ENCODE results near the gene ZNF385B. TPM values are rescaled to one million over a fixed set of nuclear protein-coding genes. Genes with fewer than 3 reads are reported as not detected.

Gene ZNF385B
- total RNA-seq, 1 donor from 2014 or later: 0.25 TPM

DNA sequence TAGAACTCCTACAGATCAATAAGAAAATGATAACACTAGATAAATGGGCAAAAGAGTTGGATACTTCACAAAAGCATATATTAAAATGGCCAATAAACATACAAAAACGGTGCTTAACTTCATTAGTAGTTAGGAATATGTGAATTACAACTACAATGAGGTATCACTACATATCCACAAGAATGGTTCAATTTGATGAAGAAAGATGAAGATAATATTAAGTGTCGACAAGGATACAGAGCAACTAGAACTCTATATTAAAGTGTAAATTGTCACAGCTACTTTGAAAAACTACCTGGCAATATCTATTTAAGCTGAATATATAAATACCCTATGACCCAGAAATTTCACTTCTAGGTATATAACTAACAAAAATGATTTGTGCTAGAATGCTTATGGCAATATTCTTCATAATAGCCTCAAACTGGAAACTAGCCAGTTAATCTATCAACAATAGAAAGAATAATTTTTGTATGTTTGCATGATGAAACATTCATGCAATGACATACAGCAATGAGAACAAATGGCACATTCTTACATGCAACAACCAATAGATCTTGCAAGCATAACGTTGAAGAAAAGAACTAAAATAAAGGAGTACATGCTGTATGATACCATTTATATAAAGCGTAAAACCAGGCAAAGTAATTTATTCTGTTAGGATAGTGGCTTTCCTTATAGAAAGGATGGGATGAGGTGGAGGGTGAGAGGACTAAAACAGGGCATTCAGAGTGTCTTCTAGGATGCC is 306.6 kb downstream of the ZNF385B start:
- no peaks in the 10 kb centered on the region for H3K36me3 ChIP-seq (ENCODE audit: control insufficient read depth, insufficient read depth, low read length)
- H3K27me3 ChIP-seq (ENCODE audit: control insufficient read depth, insufficient read depth, low read length): no peaks in the 10 kb centered on the region
- no peak overlapping the region for H3K4me3 ChIP-seq (ENCODE audit: low read depth, low read length)
- DNase-seq (ENCODE audit: low read depth): no peak
- TF ChIP-seq, protein P1, sequence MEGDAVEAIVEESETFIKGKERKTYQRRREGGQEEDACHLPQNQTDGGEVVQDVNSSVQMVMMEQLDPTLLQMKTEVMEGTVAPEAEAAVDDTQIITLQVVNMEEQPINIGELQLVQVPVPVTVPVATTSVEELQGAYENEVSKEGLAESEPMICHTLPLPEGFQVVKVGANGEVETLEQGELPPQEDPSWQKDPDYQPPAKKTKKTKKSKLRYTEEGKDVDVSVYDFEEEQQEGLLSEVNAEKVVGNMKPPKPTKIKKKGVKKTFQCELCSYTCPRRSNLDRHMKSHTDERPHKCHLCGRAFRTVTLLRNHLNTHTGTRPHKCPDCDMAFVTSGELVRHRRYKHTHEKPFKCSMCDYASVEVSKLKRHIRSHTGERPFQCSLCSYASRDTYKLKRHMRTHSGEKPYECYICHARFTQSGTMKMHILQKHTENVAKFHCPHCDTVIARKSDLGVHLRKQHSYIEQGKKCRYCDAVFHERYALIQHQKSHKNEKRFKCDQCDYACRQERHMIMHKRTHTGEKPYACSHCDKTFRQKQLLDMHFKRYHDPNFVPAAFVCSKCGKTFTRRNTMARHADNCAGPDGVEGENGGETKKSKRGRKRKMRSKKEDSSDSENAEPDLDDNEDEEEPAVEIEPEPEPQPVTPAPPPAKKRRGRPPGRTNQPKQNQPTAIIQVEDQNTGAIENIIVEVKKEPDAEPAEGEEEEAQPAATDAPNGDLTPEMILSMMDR (IDR thresholded peaks at IDR 0.05; ENCODE audit: insufficient read depth, low read length, poor library complexity, severe bottlenecking): no peak

DNA sequence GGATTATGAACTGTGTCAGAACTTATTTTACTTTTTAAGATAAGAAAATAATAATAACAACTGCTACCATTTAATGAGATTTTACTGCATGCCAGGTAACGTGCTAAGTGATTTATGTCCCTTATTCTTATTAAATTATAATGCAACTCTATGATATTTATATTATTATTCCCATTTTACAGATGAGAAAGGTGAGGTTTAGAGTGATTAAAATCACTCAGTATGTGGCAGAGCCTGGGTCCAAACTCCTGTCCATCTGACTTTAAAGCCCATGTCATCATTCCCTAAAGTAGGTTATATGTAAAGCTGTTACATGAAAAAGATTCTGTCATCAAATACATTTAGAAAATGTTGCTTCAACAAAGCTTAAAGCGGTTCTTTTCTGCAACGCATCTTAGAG is 308.0 kb downstream of the ZNF385B start:
- Histone ChIP-seq H3K4me3 (ENCODE audit: low read depth, low read length) (no peak overlapping the region), H3K27me3 (ENCODE audit: control insufficient read depth, insufficient read depth, low read length) (no peaks in the 10 kb centered on the region), H3K36me3 (ENCODE audit: control insufficient read depth, insufficient read depth, low read length) (no peaks in the 10 kb centered on the region)
- DNase-seq (ENCODE audit: low read depth): no peak
- TF ChIP-seq, protein P1 (IDR thresholded peaks at IDR 0.05; ENCODE audit: insufficient read depth, low read length, poor library complexity, severe bottlenecking): no peak

DNA sequence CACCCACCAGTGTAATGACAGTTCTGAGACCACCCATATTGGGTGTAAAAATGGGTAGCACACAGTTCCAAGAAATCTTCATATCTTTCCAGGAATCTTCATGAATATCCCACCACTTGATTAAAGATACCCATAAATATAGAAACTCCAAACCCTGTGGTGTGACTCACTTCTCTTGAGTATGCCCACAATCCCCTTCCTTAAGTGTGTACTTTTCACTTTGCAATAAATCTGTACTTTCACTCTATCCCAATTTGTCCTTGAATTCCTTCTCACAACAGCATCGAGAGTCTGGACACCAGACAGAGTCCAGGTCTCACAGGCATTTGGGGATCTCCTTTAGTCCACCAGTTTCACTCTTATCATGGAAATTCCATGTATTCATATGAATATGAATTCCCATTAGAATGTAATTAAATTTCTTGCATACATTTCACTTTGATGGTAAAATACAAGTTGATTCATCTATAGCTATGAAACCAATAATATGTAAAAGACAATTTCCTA is 309.8 kb downstream of the ZNF385B start:
- Histone ChIP-seq H3K4me3 (ENCODE audit: low read depth, low read length) (no peak overlapping the region), H3K27me3 (ENCODE audit: control insufficient read depth, insufficient read depth, low read length) (no peaks in the 10 kb centered on the region), H3K36me3 (ENCODE audit: control insufficient read depth, insufficient read depth, low read length) (no peaks in the 10 kb centered on the region)
- DNase-seq (ENCODE audit: low read depth): no peak
- TF ChIP-seq, protein P1 (IDR thresholded peaks at IDR 0.05; ENCODE audit: insufficient read depth, low read length, poor library complexity, severe bottlenecking): no peak

DNA sequence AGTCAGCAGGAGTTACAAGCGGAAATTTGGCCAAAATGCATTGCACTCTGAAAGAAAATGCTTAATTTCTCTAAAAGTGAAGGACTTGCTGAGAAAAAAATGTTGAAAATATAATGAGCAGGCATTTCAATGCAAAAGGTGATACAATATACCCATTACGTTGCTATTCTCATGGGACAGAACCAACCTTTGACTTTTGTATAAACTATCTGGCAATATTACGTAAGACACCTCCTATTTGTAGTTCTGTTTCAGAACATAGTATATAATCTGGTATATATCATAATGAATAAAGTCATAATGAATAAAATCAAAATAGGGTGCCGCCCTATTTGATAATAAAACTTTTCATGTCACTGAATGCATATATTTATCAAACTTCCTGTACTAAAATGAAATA is 310.6 kb downstream of the ZNF385B start:
- DNase-seq (ENCODE audit: low read depth): no peak
- TF ChIP-seq, protein P1 (IDR thresholded peaks at IDR 0.05; ENCODE audit: insufficient read depth, low read length, poor library complexity, severe bottlenecking): no peak

DNA sequence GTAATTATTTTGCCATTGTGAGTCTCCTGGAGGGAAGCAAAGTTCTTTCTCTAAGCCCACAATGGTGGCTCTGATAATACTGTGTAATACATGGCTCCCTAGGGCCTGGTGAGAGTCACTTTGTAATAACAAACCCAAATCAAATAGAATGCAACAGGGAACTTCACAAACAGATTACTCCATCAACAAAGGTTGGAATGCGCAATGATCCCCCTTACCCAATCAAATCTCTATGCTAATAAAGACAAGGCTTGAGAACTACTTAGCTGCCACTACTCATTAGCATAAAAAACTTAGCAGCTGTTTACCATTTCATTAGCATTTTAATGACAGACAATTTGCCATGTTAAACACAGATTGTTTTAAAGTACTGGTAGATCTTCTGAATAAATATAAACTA is 311.2 kb downstream of the ZNF385B start:
- Histone ChIP-seq H3K36me3 (ENCODE audit: control insufficient read depth, insufficient read depth, low read length) (no peaks in the 10 kb centered on the region), H3K27me3 (ENCODE audit: control insufficient read depth, insufficient read depth, low read length) (no peaks in the 10 kb centered on the region), H3K4me3 (ENCODE audit: low read depth, low read length) (no peak overlapping the region)
- no peak for DNase-seq (ENCODE audit: low read depth)
- TF ChIP-seq, protein P1 (IDR thresholded peaks at IDR 0.05; ENCODE audit: insufficient read depth, low read length, poor library complexity, severe bottlenecking): no peak

More for the DNA sequence above, 310.6 kb downstream of the ZNF385B start:
- H3K36me3 ChIP-seq (ENCODE audit: control insufficient read depth, insufficient read depth, low read length): no peaks in the 10 kb centered on the region
- H3K27me3 ChIP-seq (ENCODE audit: control insufficient read depth, insufficient read depth, low read length): no peaks in the 10 kb centered on the region
- H3K4me3 ChIP-seq (ENCODE audit: low read depth, low read length): no peak overlapping the region

DNA sequence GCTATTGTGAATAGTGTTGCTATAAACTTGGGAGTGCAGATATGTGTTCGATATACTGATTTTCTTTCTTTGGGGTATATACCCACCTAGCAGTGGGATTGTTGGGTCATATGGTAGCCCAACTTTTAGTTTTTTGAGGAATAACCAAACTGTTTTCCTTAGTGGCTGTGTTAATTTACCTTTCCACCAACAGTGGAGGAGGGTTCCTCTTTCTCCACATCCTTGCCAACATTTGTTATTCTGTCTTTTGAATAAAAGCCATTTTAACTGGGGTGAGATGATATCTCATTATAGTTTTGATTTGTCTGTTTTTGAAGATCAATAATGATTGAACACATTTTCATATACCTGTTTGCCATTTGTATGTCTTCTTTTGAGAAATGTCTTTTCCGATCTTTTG is 314.8 kb downstream of the ZNF385B start:
- TF ChIP-seq, protein P1 (IDR thresholded peaks at IDR 0.05; ENCODE audit: insufficient read depth, low read length, poor library complexity, severe bottlenecking): no peak

More for the DNA sequence above, 314.8 kb downstream of the ZNF385B start:
- no peak for DNase-seq (ENCODE audit: low read depth)
- H3K4me3 ChIP-seq (ENCODE audit: low read depth, low read length): no peak overlapping the region
- H3K36me3 ChIP-seq (ENCODE audit: control insufficient read depth, insufficient read depth, low read length): no peaks in the 10 kb centered on the region
- no peaks in the 10 kb centered on the region for H3K27me3 ChIP-seq (ENCODE audit: control insufficient read depth, insufficient read depth, low read length)

Measured in kidney epithelial cell (primary cell).